Ishikawa (cell line): ENCODE results near the gene MYBL2.

Experiments used
- CEBPB ChIP-seq: IDR thresholded peaks from 2 replicates; pipeline ENCODE4 v1.6.1; 2012
- CREB1 ChIP-seq: IDR thresholded peaks from 2 replicates; pipeline ENCODE4 v1.6.1; 2012; ENCODE audit warnings: low read depth
- EGR1 ChIP-seq: IDR thresholded peaks from 2 replicates; pipeline ENCODE4 v1.6.1; 2012
- EP300 ChIP-seq: IDR thresholded peaks from 2 replicates; pipeline ENCODE4 v1.6.1; 2012; ENCODE audit warnings: borderline replicate concordance
- FOXM1 ChIP-seq: IDR thresholded peaks from 2 replicates; pipeline ENCODE4 v1.6.1; 2012; ENCODE audit warnings: low read depth, borderline replicate concordance
- NFIC ChIP-seq: IDR thresholded peaks from 2 replicates; pipeline ENCODE4 v1.6.1; 2012
- RAD21 ChIP-seq: IDR thresholded peaks from 2 replicates; pipeline ENCODE4 v1.6.1; 2012; ENCODE audit warnings: low read depth
- TAF1 ChIP-seq: IDR thresholded peaks from 2 replicates; pipeline ENCODE4 v1.6.1; 2012; ENCODE audit warnings: low read depth, mild to moderate bottlenecking
- TCF12 ChIP-seq: IDR thresholded peaks from 2 replicates; pipeline ENCODE4 v1.6.1; 2012; ENCODE audit warnings: low read depth
- TEAD4 ChIP-seq: IDR thresholded peaks from 2 replicates; pipeline ENCODE4 v1.6.1; 2012
- USF1 ChIP-seq: IDR thresholded peaks from 2 replicates; pipeline ENCODE4 v1.6.1; 2012
- YY1 ChIP-seq: IDR thresholded peaks from 2 replicates; pipeline ENCODE4 v1.6.1; 2012; ENCODE audit warnings: low read depth
- ZBTB7A ChIP-seq: IDR thresholded peaks from 2 replicates; pipeline ENCODE4 v1.6.1; 2012; ENCODE audit warnings: low read depth
- TF ChIP-seq, protein P1 (sequence below): IDR thresholded peaks from 2 replicates; pipeline ENCODE4 v1.6.1; 2012; ENCODE audit warnings: low read depth, mild to moderate bottlenecking
- TF ChIP-seq, protein P2 (sequence below): IDR thresholded peaks from 2 replicates; pipeline ENCODE4 v1.6.1; 2012

Gene MYBL2

DNA sequence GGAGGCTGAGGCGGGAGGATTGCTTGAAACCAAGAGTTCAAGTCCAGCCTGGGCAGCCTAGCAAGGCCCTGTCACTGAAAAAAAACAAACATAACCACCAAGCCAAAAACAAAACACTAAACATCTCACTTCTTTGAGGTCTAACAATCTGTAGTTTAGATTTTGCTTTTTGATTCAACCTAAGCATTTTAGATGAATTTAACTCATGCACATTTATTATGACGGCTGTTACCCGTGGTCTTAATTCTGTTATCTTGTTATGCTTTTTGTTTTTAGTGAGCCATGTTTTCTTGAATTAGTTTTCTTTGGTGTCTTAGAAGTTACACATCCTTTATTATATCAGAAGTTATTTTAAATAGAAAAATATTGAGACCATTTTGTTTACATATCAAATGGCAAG lies 73.7 kb downstream of the MYBL2 start:
- TF ChIP-seq YY1: no peak
- no peak for TF ChIP-seq TAF1
- TF ChIP-seq EGR1: no peak
- no peak for TF ChIP-seq RAD21
- no peak for TF ChIP-seq EP300
- no peak for TF ChIP-seq CEBPB
- no peak for TF ChIP-seq USF1
- no peak for TF ChIP-seq CREB1
- TF ChIP-seq FOXM1: no peak

GRCh38 chr20:43744151-43744611 lies 77.3 kb downstream of the MYBL2 start:
- no peak for TF ChIP-seq CEBPB
- no peak for TF ChIP-seq CREB1
- TF ChIP-seq, protein P1, sequence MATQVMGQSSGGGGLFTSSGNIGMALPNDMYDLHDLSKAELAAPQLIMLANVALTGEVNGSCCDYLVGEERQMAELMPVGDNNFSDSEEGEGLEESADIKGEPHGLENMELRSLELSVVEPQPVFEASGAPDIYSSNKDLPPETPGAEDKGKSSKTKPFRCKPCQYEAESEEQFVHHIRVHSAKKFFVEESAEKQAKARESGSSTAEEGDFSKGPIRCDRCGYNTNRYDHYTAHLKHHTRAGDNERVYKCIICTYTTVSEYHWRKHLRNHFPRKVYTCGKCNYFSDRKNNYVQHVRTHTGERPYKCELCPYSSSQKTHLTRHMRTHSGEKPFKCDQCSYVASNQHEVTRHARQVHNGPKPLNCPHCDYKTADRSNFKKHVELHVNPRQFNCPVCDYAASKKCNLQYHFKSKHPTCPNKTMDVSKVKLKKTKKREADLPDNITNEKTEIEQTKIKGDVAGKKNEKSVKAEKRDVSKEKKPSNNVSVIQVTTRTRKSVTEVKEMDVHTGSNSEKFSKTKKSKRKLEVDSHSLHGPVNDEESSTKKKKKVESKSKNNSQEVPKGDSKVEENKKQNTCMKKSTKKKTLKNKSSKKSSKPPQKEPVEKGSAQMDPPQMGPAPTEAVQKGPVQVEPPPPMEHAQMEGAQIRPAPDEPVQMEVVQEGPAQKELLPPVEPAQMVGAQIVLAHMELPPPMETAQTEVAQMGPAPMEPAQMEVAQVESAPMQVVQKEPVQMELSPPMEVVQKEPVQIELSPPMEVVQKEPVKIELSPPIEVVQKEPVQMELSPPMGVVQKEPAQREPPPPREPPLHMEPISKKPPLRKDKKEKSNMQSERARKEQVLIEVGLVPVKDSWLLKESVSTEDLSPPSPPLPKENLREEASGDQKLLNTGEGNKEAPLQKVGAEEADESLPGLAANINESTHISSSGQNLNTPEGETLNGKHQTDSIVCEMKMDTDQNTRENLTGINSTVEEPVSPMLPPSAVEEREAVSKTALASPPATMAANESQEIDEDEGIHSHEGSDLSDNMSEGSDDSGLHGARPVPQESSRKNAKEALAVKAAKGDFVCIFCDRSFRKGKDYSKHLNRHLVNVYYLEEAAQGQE: no peak
- no peak for TF ChIP-seq TCF12
- TF ChIP-seq ZBTB7A: no peak
- TF ChIP-seq RAD21: no peak
- no peak for TF ChIP-seq TEAD4
- TF ChIP-seq YY1: no peak
- no peak for TF ChIP-seq FOXM1
- no peak for TF ChIP-seq EGR1
- TF ChIP-seq NFIC: no peak
- TF ChIP-seq, protein P2, sequence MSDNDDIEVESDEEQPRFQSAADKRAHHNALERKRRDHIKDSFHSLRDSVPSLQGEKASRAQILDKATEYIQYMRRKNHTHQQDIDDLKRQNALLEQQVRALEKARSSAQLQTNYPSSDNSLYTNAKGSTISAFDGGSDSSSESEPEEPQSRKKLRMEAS: no peak
- TF ChIP-seq USF1: no peak
- TF ChIP-seq EP300: no peak
- no peak for TF ChIP-seq TAF1

- TF ChIP-seq CEBPB (no peak), YY1 (no peak), EGR1 (no peak), TAF1 (no peak), TEAD4 (no peak), FOXM1 (no peak), USF1 (no peak), CREB1 (no peak), EP300 (no peak)
- TF ChIP-seq, protein P1: no peak
Observed at GRCh38 chr20:43744966-43745730, 78.2 kb downstream of the MYBL2 start.

DNA sequence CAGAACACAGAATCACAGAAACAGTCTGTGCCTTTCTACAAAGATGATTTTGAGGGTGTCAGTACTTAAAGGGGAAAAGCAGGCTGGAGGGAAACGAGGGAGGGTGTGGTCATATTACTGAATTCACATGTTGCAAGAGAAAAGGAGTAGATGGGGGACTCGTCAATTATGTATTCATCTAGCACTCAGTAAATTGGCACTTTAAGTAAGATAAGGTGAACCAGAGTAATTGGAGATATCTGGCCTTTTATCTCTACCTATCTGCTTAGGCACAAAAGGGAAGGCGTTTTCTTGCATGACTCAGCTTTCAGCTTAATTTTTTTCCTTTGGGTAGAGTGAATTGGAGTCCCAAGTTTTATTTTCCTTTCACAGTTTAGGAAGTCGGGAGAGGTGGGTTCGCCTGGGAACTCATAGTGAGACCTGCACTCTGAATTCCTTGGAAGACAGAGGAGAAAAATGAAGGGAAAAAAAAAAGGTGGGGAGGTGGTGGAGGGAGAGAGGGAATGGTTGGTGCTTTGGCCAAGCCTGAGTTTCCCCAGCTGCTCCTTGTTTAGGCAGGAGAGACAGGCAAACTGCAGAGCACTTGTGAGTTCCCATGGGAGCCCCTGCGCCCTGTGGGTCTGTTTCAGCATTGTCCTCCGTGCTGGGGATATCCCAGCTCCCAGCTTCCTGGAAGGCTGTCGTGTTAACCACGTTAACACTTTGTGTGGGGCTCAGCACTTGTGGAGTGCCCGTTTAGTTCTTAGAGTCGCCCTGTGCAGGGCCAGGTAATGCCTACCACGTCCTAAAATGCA lies 79.6 kb downstream of the MYBL2 start:
- TF ChIP-seq YY1: no peak
- TF ChIP-seq, protein P2: no peak
- no peak for TF ChIP-seq USF1
- TF ChIP-seq RAD21: no peak
- no peak for TF ChIP-seq TCF12
- TF ChIP-seq EP300: no peak
- TF ChIP-seq CREB1: no peak
- TF ChIP-seq CEBPB: no peak
- no peak for TF ChIP-seq ZBTB7A
- no peak for TF ChIP-seq TEAD4
- no peak for TF ChIP-seq EGR1
- TF ChIP-seq FOXM1: no peak
- TF ChIP-seq, protein P1: no peak
- no peak for TF ChIP-seq TAF1
- no peak for TF ChIP-seq NFIC
